HPDE6-E6E7 (cell line): ENCODE data around the gene ABHD3.
"Not testable (repeated sequence)": the region's sequence is repeated elsewhere in the genome, so short reads cannot be mapped to it uniquely, and the experiment has no call there.

Source experiments
- DNase-seq: peaks from one replicate; pipeline ENCODE4 v3.0.0; 2011; ENCODE audit warnings: missing footprints; ENCODE audit errors: extremely low spot score

Gene ABHD3

DNA sequence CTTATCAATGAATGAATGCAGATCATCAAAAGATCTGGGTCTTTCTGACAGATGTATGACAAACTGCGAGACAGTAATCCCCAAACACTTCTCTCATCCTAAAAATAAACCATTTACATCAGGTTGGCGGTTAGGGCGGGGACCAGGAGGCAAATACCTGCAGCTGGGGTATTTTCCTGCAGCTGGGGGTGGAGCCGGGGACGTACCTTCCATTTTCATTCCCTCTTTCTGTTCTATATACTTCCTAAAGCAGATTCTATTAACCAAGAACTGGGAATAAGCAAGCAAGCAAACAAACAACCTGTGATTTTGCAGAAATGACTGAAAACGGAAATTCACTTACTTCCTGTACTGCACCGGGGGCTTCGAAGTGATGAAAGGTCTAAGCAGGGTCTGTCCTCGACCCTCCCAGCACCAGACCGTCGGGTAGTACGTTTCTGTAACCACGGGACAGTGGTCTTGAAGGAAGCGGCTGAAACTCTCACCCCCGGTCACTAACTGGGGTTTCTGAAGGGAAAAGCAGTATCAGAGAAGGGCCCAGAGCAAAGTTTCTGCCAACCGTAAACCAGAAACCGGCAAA is 1.2 kb downstream of the ABHD3 start:
- DNase-seq = peak; percentile 33

DNA sequence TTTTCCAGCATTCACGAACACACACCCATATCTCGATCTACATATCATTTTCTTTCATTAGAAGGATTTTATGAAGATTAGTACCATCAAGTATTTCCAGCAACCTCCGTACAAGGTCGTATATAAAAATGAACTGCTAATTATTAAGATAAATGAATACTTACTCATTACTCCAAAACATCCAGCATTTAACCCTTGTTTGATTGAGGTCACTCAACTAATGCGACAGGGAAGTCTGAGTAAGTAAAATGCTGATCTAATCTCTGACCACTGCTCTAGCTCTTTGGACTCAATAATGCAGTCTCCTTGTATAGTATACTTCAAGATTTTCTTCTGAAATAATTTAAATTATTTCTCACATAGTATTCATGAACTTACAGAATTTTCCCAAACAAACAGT is 2.0 kb downstream of the ABHD3 start:
- no peak for DNase-seq

DNA sequence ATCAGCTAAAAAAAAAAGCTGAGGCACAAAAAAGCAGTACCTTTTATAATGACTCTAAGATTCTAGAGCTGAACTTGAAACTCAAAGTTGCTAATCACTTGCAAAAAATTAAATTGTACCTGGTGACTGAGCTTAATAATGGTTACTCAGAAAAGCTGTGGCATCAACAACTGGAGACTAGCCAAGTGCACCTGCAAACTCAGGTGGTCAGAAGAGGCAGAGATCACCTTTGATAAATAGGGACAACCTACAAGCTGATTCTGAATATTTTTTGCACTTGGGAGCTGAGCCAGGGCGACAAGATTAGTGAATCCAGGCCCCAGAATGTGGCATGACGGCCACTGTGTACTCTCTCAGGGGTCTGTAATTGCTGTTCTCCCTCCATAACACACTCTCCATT is 3.0 kb downstream of the ABHD3 start:
- no peak for DNase-seq

- no peak for DNase-seq
Observed at GRCh38 chr18:21700528-21701075, 4.0 kb downstream of the ABHD3 start.

DNA sequence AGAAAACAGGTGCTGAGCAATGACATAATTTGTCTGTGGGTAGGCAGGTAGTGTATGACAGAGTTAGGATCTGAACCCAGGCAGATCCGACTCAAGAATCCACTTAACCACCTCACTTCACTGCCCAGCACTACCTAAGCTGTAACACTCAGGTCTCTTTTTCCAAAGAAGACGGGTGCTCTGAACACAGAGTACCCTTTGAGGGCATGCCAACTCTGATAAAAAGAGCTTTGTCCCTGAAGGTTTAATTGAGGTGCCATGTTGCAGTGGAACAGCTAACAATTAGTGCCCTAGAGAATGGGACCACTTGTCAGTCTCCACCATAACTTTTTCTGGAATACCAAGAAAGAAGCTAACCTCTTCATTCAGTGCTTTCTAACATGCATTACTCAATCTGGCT is 11.3 kb downstream of the ABHD3 start:
- DNase-seq = no peak

- DNase-seq = no peak
Observed at GRCh38 chr18:21689736-21690135, 14.8 kb downstream of the ABHD3 start.

DNA sequence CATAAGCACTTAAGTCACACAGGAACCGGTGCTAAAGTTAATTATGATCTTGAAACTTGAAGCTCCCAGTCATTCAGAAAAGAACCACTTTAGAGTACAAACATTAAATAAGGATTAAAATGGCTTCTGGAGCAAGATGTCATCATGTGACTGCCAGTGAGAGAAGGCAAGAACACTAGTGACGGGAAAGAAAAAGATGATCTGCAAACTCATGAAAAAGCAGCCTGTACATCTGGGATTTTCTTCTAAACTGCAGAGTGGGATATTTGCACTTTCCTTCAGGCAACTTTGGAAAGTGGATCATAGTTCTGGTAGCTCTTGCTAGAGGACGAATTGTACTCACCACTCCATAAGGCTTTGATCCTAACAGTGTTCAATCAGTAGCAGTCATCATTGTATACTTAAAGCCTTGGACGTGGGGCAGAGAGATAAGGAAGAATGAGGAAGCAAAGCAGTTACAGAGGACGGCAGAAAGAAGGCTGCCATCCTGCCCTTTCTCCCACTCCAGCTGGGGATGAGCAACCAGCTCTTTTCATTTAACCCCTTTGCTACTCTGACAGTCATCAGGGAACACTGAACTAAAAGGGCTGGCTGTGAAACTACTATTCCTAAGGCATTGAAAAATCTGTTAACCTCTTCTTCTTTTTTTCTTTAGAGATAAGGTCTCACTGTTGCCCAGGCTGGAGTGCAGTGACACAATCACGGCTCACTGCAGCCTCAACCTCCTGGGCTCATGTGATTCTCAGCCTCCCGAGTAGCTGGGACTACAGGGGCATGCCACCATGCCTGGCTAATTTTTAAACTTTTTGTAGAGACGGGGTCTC is 18.1 kb downstream of the ABHD3 start:
- no peak for DNase-seq

DNA sequence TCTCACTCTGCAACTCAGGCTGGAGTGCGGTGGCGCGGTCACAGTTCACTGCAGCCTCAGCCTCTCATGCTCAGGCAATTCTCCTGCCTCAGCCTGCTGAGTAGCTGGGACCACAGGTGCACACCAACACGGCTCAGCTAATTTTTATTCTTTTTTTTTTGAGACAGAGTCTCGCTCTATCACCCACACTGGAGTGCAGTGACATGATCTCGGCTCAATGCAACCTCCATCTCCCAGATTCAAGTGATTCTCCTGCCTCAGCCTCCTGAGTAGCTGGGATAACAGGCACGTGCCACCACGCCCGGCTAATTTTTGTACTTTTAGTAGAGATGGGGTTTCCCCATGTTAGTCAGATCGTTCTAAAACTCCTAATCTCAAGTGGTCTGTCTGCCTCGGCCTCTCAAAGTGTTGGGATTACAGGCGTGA is 19.0 kb downstream of the ABHD3 start:
- not testable (repeated sequence) for DNase-seq

GRCh38 chr18:21684731-21685130 is 19.8 kb downstream of the ABHD3 start:
- no peak for DNase-seq

DNA sequence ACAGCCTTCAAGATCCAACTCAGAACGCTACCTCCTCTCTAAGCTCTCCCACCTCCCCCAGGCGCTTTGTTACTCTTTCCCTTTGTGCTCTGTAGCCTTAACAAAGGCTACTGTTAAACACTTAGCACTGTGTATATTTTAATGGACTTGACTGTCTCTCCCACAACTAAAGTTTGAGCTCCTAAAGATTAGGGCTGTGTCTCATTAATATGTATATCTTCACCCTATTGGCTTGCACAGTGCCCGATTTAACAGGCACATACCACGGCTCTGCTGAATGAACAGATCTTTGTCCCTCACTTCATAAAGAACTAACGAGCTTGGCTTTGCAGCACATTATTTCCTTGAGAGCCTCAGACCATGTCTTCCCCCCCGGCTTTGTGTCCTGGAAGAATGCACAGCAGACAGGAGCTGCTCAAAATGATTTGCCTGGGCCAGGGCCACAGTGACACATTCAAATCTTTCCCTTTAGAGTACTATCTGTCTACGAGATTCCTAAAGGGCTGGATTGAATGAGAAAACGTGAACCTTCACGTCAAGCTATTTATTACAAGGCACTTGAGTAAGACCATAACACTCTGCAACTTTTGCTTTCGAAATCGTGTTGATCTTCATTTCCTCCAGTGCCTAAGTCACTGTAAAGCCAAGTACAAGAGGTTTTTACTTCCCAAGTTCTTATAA is 22.1 kb downstream of the ABHD3 start:
- no peak for DNase-seq

DNA sequence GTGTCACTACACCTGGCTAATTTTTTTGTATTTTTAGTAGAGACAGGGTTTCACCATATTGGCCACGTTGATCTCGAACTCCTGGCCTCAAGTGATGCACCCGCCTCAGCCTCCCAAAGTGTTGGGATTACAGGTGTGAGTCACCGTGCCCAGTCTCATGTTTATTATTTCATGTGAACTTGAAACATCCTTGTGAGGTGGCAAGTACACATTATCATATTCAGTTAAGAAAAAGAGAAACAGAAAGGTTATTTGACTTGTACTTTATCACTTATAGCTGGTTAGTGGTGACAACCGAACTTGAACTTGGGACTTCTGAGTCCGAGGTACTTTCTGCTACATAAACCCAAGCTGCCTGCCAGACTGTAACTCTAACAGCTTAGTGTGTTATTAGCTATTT is 24.4 kb downstream of the ABHD3 start:
- DNase-seq = no peak

DNA sequence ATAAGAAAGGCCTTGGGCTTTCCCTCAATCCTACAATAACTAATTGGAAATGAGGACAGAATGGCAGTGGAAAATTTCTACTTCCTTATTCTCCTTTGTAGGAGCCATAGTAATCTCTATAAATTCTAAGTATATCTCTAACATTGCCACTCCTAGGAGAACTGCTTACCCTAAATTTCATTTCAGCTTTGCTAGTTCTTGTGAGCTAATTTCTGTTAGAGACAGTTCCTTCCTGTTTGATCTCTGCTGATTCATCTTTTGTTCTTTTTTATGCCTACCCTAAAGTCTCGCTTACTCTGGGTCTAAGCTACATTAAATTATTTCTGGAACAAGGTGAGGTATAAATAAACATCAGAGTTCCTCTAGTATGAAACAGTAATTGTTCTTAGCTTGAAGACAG is 25.7 kb downstream of the ABHD3 start:
- no peak for DNase-seq

- not testable (repeated sequence) for DNase-seq
Observed at GRCh38 chr18:21675354-21675753, 29.2 kb downstream of the ABHD3 start.

- DNase-seq = peak; percentile 71
Observed at GRCh38 chr18:21672521-21673267, 31.9 kb downstream of the ABHD3 start.

- peak; percentile 40 for DNase-seq
Observed at GRCh38 chr18:21669736-21670285, 34.8 kb downstream of the ABHD3 start.

GRCh38 chr18:21664069-21664468 is 40.5 kb downstream of the ABHD3 start:
- DNase-seq = no peak

DNA sequence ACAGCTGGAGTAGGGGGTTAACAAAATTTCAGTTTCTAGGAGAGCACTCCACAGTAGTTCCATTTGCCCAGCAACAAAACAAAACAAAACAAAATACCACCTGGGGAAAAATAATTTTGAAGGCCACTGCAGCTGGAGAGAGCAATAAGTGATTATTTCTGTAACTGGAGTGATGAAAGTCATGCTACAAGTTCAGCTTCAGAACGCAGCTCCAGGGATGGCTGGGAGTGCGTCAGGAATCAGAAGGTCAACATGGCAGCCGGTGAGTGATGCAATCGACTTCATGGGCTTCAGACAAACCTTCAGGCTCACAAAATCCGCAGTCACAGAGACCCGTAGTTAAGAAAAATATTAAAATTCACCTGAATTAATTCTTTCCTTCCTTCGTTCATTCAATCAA is 41.0 kb downstream of the ABHD3 start:
- DNase-seq = no peak

DNA sequence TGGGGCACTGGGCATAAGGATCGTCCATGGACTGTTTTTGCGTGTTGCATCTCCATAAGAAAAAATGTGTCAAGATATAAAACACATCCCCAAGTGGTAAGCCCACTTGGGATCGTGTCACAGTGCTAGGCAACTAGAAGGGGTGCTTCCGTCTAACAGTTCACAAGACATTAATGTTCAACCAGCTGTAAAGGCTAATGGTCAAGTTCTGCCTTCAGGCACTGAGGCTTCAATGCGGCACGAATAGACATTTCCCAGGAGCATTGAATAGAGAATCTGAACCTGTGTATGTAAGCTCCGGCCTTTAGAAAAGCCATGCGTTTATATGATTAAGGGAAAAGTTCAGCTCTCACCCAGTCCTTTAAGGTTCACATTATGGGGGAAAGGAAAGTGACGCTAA is 42.0 kb downstream of the ABHD3 start:
- no peak for DNase-seq

DNA sequence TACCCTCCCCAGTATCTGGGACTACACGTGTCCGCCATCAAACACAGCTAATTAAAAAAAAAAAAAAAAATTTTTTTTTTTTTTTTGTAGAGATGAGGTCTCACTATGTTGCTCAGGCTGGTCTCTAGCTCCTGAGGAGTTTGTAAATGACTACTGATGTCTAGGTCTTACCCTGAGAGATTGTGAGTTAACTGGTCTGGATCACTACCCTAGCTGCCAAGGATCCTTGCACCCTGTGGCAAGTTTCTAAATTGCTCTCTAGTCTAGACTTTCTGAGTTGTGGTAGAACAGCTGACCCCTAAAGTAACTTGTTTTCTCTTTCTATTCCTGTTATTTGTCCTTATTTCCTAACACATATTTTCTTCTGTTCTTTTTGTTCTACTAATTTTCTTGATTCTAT is 44.5 kb downstream of the ABHD3 start:
- no peak for DNase-seq

DNA sequence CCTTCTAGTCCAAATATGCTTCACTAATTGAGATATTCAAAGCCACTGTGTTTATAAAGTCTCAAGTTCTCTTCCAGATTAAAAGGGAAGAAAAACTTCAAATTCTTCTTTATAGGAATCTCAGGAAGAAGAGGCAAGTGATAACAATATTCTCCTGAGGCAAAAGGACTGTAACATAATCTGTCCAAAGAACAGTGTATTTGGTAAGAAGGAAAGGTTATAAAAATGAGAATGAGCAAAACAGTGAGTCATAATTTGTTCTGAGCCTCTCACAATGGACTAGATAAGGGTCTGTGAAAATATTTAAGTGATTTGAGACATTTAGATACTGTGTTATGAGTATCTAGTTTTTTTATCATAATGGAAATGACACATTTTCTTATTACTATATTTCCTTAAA is 48.2 kb downstream of the ABHD3 start:
- DNase-seq = no peak

DNA sequence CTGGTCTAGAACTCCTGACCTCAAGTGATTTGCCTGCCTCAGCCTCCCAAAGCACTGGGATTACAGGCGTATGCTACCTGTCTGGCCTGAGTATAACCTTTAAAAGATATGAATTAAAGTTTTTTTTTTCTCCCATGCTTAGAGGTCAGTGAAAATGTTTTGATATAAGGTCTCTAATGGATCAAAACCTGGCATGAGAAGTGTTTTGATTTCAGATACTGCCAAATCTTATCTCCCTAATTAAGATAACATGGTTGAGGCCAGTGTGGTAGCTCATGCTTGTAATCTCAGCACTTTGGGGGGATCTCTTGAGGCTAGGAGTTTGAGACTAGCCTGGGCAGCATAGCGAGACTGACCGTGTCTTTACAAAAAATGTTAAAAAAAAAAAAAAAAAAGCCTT is 51.2 kb downstream of the ABHD3 start:
- DNase-seq = no peak

GRCh38 chr18:21652073-21652472 is 52.5 kb downstream of the ABHD3 start:
- DNase-seq = no peak
